Measurements from ENCODE around the gene ADGRL2. TPM values are rescaled to one million over a fixed set of nuclear protein-coding genes. Genes with fewer than 3 reads are reported as not detected.
"Not testable (repeated sequence)": the region's sequence is repeated elsewhere in the genome, so short reads cannot be mapped to it uniquely, and the experiment has no call there.

ADGRL2 gene
- total RNA-seq, 2 experiments from 2014 or later = 0.05 TPM; not detected in 1

GRCh38 chr1:81878538-81878937, 77.8 kb downstream of the ADGRL2 start:
- DNase-seq = no peak
- no peak for ATAC-seq
- no peaks in the 10 kb centered on the region for H3K4me1 Mint-ChIP-seq
- H3K9me3 Mint-ChIP-seq (ENCODE audit: low read depth) = peaks cover 12% of the 10 kb centered on the region
- no peak overlapping the region for H3K27ac Mint-ChIP-seq
- no peaks in the 10 kb centered on the region for H3K27me3 Mint-ChIP-seq
- CTCF ChIA-PET = no interaction called here
- H3K36me3 Mint-ChIP-seq = no peaks in the 10 kb centered on the region
- H3K4me3 Mint-ChIP-seq = no peak overlapping the region

GRCh38 chr1:81880781-81881180, 80.0 kb downstream of the ADGRL2 start:
- Mint-ChIP-seq H3K36me3 (no peaks in the 10 kb centered on the region), H3K4me3 (no peak overlapping the region), H3K27me3 (no peaks in the 10 kb centered on the region), H3K27ac (no peak overlapping the region), H3K9me3 (ENCODE audit: low read depth) (peaks cover 10% of the 10 kb centered on the region), H3K4me1 (no peaks in the 10 kb centered on the region)
- ATAC-seq (no peak), DNase-seq (no peak)
- CTCF ChIA-PET = no interaction called here

GRCh38 chr1:81885291-81885690, 84.6 kb downstream of the ADGRL2 start:
- Mint-ChIP-seq H3K9me3 (ENCODE audit: low read depth) (peaks cover 11% of the 10 kb centered on the region), H3K27me3 (no peaks in the 10 kb centered on the region)
- no peak for ATAC-seq

GRCh38 chr1:81886292-81886691, 85.6 kb downstream of the ADGRL2 start:
- CTCF ChIA-PET; ATAC-seq; H3K27me3 Mint-ChIP-seq; H3K4me3 Mint-ChIP-seq; H3K27ac Mint-ChIP-seq; H3K4me1 Mint-ChIP-seq; H3K9me3 Mint-ChIP-seq (ENCODE audit: low read depth); H3K36me3 Mint-ChIP-seq; DNase-seq: not testable (repeated sequence)

More at GRCh38 chr1:81885291-81885690, 84.6 kb downstream of the ADGRL2 start:
- no peaks in the 10 kb centered on the region for H3K36me3 Mint-ChIP-seq
- DNase-seq = no peak
- H3K4me1 Mint-ChIP-seq = no peaks in the 10 kb centered on the region
- no peak overlapping the region for H3K27ac Mint-ChIP-seq
- CTCF ChIA-PET = no interaction called here
- no peak overlapping the region for H3K4me3 Mint-ChIP-seq

- Mint-ChIP-seq H3K27ac (no peak overlapping the region), H3K36me3 (no peaks in the 10 kb centered on the region), H3K27me3 (no peaks in the 10 kb centered on the region), H3K4me3 (no peak overlapping the region), H3K4me1 (no peaks in the 10 kb centered on the region), H3K9me3 (ENCODE audit: low read depth) (peaks cover 3% of the 10 kb centered on the region)
- ATAC-seq (no peak), DNase-seq (no peak)
- CTCF ChIA-PET = no interaction called here
These were observed 86.8 kb downstream of the ADGRL2 start for GRCh38 chr1:81887421-81888144.

GRCh38 chr1:81889166-81889565, 88.4 kb downstream of the ADGRL2 start:
- Mint-ChIP-seq H3K9me3 (ENCODE audit: low read depth) (peaks cover 3% of the 10 kb centered on the region), H3K4me3 (no peak overlapping the region), H3K36me3 (no peaks in the 10 kb centered on the region), H3K27me3 (no peaks in the 10 kb centered on the region), H3K27ac (no peak overlapping the region), H3K4me1 (no peaks in the 10 kb centered on the region)
- ATAC-seq = no peak
- DNase-seq = no peak
- CTCF ChIA-PET = no interaction called here

- CTCF ChIA-PET = interaction anchor here (0.7 kb wide), 1 partner anchor 476 kb away, joined by 5 read pairs; no protein-coding TSS in a partner anchor
- Mint-ChIP-seq H3K4me1 (no peaks in the 10 kb centered on the region), H3K27ac (no peak overlapping the region)
These were observed 94.1 kb downstream of the ADGRL2 start for GRCh38 chr1:81894867-81895266.

GRCh38 chr1:81899214-81899821, 98.6 kb downstream of the ADGRL2 start:
- H3K27me3 Mint-ChIP-seq = no peaks in the 10 kb centered on the region
- ATAC-seq = no peak
- H3K27ac Mint-ChIP-seq = no peak overlapping the region
- H3K9me3 Mint-ChIP-seq (ENCODE audit: low read depth) = peaks cover 2% of the 10 kb centered on the region
- no peak for DNase-seq
- CTCF ChIA-PET = no interaction called here
- no peaks in the 10 kb centered on the region for H3K4me1 Mint-ChIP-seq
- H3K4me3 Mint-ChIP-seq = no peak overlapping the region
- H3K36me3 Mint-ChIP-seq = no peaks in the 10 kb centered on the region

More at GRCh38 chr1:81894867-81895266, 94.1 kb downstream of the ADGRL2 start:
- DNase-seq (no peak), ATAC-seq (no peak)
- H3K36me3 Mint-ChIP-seq = no peaks in the 10 kb centered on the region
- peaks cover 2% of the 10 kb centered on the region for H3K9me3 Mint-ChIP-seq (ENCODE audit: low read depth)
- H3K27me3 Mint-ChIP-seq = no peaks in the 10 kb centered on the region
- H3K4me3 Mint-ChIP-seq = no peak overlapping the region

- ATAC-seq (no peak), DNase-seq (no peak)
- H3K4me3 Mint-ChIP-seq = no peak overlapping the region
- no peaks in the 10 kb centered on the region for H3K4me1 Mint-ChIP-seq
- no peak overlapping the region for H3K27ac Mint-ChIP-seq
- no peaks in the 10 kb centered on the region for H3K27me3 Mint-ChIP-seq
- CTCF ChIA-PET = no interaction called here
- H3K36me3 Mint-ChIP-seq = no peaks in the 10 kb centered on the region
- peaks cover 6% of the 10 kb centered on the region for H3K9me3 Mint-ChIP-seq (ENCODE audit: low read depth)
These were observed 106.8 kb downstream of the ADGRL2 start for GRCh38 chr1:81907575-81907974.

GRCh38 chr1:81912383-81912782, 111.6 kb downstream of the ADGRL2 start:
- Mint-ChIP-seq H3K27ac (no peak overlapping the region), H3K27me3 (no peaks in the 10 kb centered on the region), H3K4me3 (no peak overlapping the region), H3K4me1 (no peaks in the 10 kb centered on the region), H3K36me3 (no peaks in the 10 kb centered on the region), H3K9me3 (ENCODE audit: low read depth) (peaks cover 10% of the 10 kb centered on the region)
- CTCF ChIA-PET = no interaction called here
- no peak for DNase-seq
- ATAC-seq = no peak

- Mint-ChIP-seq H3K27ac (no peak overlapping the region), H3K9me3 (ENCODE audit: low read depth) (peaks cover 3% of the 10 kb centered on the region), H3K4me3 (no peak overlapping the region), H3K27me3 (no peaks in the 10 kb centered on the region), H3K4me1 (no peaks in the 10 kb centered on the region), H3K36me3 (no peaks in the 10 kb centered on the region)
- ATAC-seq (no peak), DNase-seq (no peak)
- CTCF ChIA-PET = no interaction called here
These were observed 115.2 kb downstream of the ADGRL2 start for GRCh38 chr1:81915937-81916336.

- Mint-ChIP-seq H3K27ac (no peak overlapping the region), H3K9me3 (ENCODE audit: low read depth) (peaks cover 8% of the 10 kb centered on the region), H3K36me3 (no peaks in the 10 kb centered on the region), H3K4me1 (no peaks in the 10 kb centered on the region), H3K4me3 (no peak overlapping the region), H3K27me3 (no peaks in the 10 kb centered on the region)
- no peak for DNase-seq
- CTCF ChIA-PET = no interaction called here
- ATAC-seq = no peak
These were observed 119.6 kb downstream of the ADGRL2 start for GRCh38 chr1:81920245-81920740.

GRCh38 chr1:81920886-81921285, 120.2 kb downstream of the ADGRL2 start:
- DNase-seq (no peak), ATAC-seq (no peak)

GRCh38 chr1:81921344-81921743, 120.6 kb downstream of the ADGRL2 start:
- no peaks in the 10 kb centered on the region for H3K36me3 Mint-ChIP-seq
- H3K4me3 Mint-ChIP-seq = no peak overlapping the region
- no peak overlapping the region for H3K27ac Mint-ChIP-seq
- H3K4me1 Mint-ChIP-seq = no peaks in the 10 kb centered on the region
- DNase-seq (no peak), ATAC-seq (no peak)
- CTCF ChIA-PET = no interaction called here
- no peaks in the 10 kb centered on the region for H3K27me3 Mint-ChIP-seq
- peaks cover 8% of the 10 kb centered on the region for H3K9me3 Mint-ChIP-seq (ENCODE audit: low read depth)

More at GRCh38 chr1:81920886-81921285, 120.2 kb downstream of the ADGRL2 start:
- CTCF ChIA-PET = no interaction called here
- Mint-ChIP-seq H3K36me3 (no peaks in the 10 kb centered on the region), H3K27me3 (no peaks in the 10 kb centered on the region), H3K4me1 (no peaks in the 10 kb centered on the region), H3K4me3 (no peak overlapping the region), H3K27ac (no peak overlapping the region), H3K9me3 (ENCODE audit: low read depth) (peaks cover 8% of the 10 kb centered on the region)

All from activated CD8-positive, alpha-beta memory T cell treated with anti-CD3 and anti-CD28 coated beads, Interleukin-2, amount 10 ng/mL, durations not matched to agents 7 days and 5 days (primary cell).